HepG2 (cell line): Measurements from ENCODE around the gene MAGEA9B. TPM values are rescaled to one million over a fixed set of nuclear protein-coding genes. Genes with fewer than 3 reads are reported as not detected.

Experiments
- CEBPZ ChIP-seq: IDR thresholded peaks from 2 replicates; pipeline ENCODE4 v1.6.1; 2012; ENCODE audit warnings: low read length, improper control_type of control experiment
- FOXJ3 ChIP-seq: sonication (generic); formaldehyde crosslinking; IDR thresholded peaks from 2 replicates; pipeline ENCODE4 v1.4.0; 2020; ENCODE audit warnings: missing genetic modification reagents, mild to moderate bottlenecking, borderline replicate concordance
- HDAC2 ChIP-seq: sonication (generic); formaldehyde crosslinking; IDR thresholded peaks from 2 replicates; pipeline ENCODE4 v1.4.0; 2020; ENCODE audit warnings: missing genetic modification reagents
- HOXA7 ChIP-seq: sonication (generic); formaldehyde crosslinking; IDR thresholded peaks from 2 replicates; pipeline ENCODE4 v1.8.1; 2022; ENCODE audit warnings: mild to moderate bottlenecking, missing genetic modification reagents, moderate library complexity
- PCBP1 ChIP-seq: fragments of 200-400 bp; formaldehyde crosslinking; IDR thresholded peaks from 2 replicates; pipeline ENCODE4 v1.6.1; 2017; ENCODE audit warnings: mild to moderate bottlenecking, low read depth, low read length, borderline replicate concordance
- PHF21A ChIP-seq: sonication (generic); formaldehyde crosslinking; IDR thresholded peaks from 2 replicates; pipeline ENCODE4 v1.5.0; 2020; ENCODE audit warnings: mild to moderate bottlenecking, missing genetic modification reagents
- REXO4 ChIP-seq: sonication (generic); formaldehyde crosslinking; IDR thresholded peaks from 2 replicates; pipeline ENCODE4 v1.8.0; 2022; ENCODE audit warnings: missing genetic modification reagents, mild to moderate bottlenecking, borderline replicate concordance
- SP4 ChIP-seq: sonication (generic); formaldehyde crosslinking; IDR thresholded peaks from 2 replicates; pipeline ENCODE4 v1.8.1; 2023; ENCODE audit warnings: mild to moderate bottlenecking, missing genetic modification reagents
- SRSF1 ChIP-seq: fragments of 200-400 bp; formaldehyde crosslinking; optimal IDR thresholded peaks from 2 replicates; pipeline ENCODE3; 2017; ENCODE audit warnings: mild to moderate bottlenecking, low read depth, low read length, moderate library complexity
- ZFP37 ChIP-seq: sonication (generic); formaldehyde crosslinking; IDR thresholded peaks from 2 replicates; pipeline ENCODE4 v1.4.0; 2020; ENCODE audit warnings: missing genetic modification reagents, borderline replicate concordance
- ZNF253 ChIP-seq: sonication (generic); formaldehyde crosslinking; IDR thresholded peaks from 2 replicates; pipeline ENCODE4 v1.8.0; 2022; ENCODE audit warnings: mild to moderate bottlenecking, missing genetic modification reagents, borderline replicate concordance
- ZNF597 ChIP-seq: sonication (generic); formaldehyde crosslinking; IDR thresholded peaks from 2 replicates; pipeline ENCODE4 v1.5.0; 2020; ENCODE audit warnings: missing genetic modification reagents
- ZNF788 ChIP-seq: sonication (generic); formaldehyde crosslinking; IDR thresholded peaks from 2 replicates; pipeline ENCODE4 v1.5.0; 2020; ENCODE audit warnings: mild to moderate bottlenecking, missing genetic modification reagents, borderline replicate concordance
- polyA plus RNA-seq, 8 experiments: library from polyadenylated mRNA; depleted of rRNA in 3 of 8; stranded (reverse) in 7 of 8; unstranded in 1 of 8; fragments of >200 nt; fragmentation: Illumina TruSeq in 4 of 8; extraction: Trizol in 4 of 8; gene quantifications; 2 replicates each; pipeline versions ENCODE4 v1.2.1 to v1.2.3, GENCODE V29; 2011 to 2016; ENCODE audit warnings: low read depth in 4 of 8, missing spikeins in 1 of 8, mixed read lengths in 1 of 8; ENCODE audit not compliant: insufficient read depth in 1 of 8
- total RNA-seq, 5 experiments: library from RNA; depleted of rRNA; stranded (reverse); fragments of >200 nt; fragmentation: Illumina TruSeq; extraction: Trizol; gene quantifications; 2 replicates each; pipeline ENCODE4 v1.2.3, GENCODE V29; 2016; ENCODE audit warnings: low read depth in 1 of 5
- TF ChIP-seq, protein P1 (sequence below): sonication (generic); formaldehyde crosslinking; IDR thresholded peaks from 2 replicates; pipeline ENCODE4 v1.5.1; 2020; ENCODE audit warnings: mild to moderate bottlenecking, missing genetic modification reagents, moderate library complexity
- TF ChIP-seq, protein P2 (sequence below): sonication (generic); formaldehyde crosslinking; IDR thresholded peaks from 2 replicates; pipeline ENCODE4 v1.4.0; 2020; ENCODE audit warnings: missing genetic modification reagents
- TF ChIP-seq, protein P3 (sequence below): sonication (generic); formaldehyde crosslinking; IDR thresholded peaks from 2 replicates; pipeline ENCODE4 v1.4.0; 2020; ENCODE audit warnings: missing genetic modification reagents, borderline replicate concordance

MAGEA9B gene
- total and polyA plus RNA-seq, 2 of the 13 experiments (the other 11 are each of a cell fraction or from before 2014, with no cell fraction given) = 0.07 to 0.11 TPM

GRCh38 chrX:149539283-149540130, 47.8 kb downstream of the MAGEA9B start (continued):
- no peak for TF ChIP-seq PCBP1
- TF ChIP-seq PHF21A (CRISPR knock-in tag) = no peak
- no peak for TF ChIP-seq FOXJ3 (CRISPR knock-in tag)
- TF ChIP-seq SP4 (CRISPR knock-in tag) = peak; percentile 47
- TF ChIP-seq ZNF253 (CRISPR knock-in tag) = no peak
- no peak for TF ChIP-seq HDAC2 (CRISPR knock-in tag)
- TF ChIP-seq HOXA7 (CRISPR knock-in tag) = no peak
- no peak for TF ChIP-seq SRSF1
- TF ChIP-seq, protein P1, sequence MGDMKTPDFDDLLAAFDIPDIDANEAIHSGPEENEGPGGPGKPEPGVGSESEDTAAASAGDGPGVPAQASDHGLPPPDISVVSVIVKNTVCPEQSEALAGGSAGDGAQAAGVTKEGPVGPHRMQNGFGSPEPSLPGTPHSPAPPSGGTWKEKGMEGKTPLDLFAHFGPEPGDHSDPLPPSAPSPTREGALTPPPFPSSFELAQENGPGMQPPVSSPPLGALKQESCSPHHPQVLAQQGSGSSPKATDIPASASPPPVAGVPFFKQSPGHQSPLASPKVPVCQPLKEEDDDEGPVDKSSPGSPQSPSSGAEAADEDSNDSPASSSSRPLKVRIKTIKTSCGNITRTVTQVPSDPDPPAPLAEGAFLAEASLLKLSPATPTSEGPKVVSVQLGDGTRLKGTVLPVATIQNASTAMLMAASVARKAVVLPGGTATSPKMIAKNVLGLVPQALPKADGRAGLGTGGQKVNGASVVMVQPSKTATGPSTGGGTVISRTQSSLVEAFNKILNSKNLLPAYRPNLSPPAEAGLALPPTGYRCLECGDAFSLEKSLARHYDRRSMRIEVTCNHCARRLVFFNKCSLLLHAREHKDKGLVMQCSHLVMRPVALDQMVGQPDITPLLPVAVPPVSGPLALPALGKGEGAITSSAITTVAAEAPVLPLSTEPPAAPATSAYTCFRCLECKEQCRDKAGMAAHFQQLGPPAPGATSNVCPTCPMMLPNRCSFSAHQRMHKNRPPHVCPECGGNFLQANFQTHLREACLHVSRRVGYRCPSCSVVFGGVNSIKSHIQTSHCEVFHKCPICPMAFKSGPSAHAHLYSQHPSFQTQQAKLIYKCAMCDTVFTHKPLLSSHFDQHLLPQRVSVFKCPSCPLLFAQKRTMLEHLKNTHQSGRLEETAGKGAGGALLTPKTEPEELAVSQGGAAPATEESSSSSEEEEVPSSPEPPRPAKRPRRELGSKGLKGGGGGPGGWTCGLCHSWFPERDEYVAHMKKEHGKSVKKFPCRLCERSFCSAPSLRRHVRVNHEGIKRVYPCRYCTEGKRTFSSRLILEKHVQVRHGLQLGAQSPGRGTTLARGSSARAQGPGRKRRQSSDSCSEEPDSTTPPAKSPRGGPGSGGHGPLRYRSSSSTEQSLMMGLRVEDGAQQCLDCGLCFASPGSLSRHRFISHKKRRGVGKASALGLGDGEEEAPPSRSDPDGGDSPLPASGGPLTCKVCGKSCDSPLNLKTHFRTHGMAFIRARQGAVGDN (CRISPR knock-in tag) = peak; percentile 16; the same call in 1 of the 2 replicates
- TF ChIP-seq CEBPZ = no peak
- TF ChIP-seq ZNF597 (CRISPR knock-in tag) = no peak
- TF ChIP-seq ZNF788 = no peak
- TF ChIP-seq, protein P2, sequence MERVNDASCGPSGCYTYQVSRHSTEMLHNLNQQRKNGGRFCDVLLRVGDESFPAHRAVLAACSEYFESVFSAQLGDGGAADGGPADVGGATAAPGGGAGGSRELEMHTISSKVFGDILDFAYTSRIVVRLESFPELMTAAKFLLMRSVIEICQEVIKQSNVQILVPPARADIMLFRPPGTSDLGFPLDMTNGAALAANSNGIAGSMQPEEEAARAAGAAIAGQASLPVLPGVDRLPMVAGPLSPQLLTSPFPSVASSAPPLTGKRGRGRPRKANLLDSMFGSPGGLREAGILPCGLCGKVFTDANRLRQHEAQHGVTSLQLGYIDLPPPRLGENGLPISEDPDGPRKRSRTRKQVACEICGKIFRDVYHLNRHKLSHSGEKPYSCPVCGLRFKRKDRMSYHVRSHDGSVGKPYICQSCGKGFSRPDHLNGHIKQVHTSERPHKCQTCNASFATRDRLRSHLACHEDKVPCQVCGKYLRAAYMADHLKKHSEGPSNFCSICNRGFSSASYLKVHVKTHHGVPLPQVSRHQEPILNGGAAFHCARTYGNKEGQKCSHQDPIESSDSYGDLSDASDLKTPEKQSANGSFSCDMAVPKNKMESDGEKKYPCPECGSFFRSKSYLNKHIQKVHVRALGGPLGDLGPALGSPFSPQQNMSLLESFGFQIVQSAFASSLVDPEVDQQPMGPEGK (CRISPR knock-in tag) = peak; percentile 12; the same call in 1 of the 2 replicates
- no peak for TF ChIP-seq REXO4 (CRISPR knock-in tag)
- TF ChIP-seq ZFP37 (CRISPR knock-in tag) = no peak
- TF ChIP-seq, protein P3, sequence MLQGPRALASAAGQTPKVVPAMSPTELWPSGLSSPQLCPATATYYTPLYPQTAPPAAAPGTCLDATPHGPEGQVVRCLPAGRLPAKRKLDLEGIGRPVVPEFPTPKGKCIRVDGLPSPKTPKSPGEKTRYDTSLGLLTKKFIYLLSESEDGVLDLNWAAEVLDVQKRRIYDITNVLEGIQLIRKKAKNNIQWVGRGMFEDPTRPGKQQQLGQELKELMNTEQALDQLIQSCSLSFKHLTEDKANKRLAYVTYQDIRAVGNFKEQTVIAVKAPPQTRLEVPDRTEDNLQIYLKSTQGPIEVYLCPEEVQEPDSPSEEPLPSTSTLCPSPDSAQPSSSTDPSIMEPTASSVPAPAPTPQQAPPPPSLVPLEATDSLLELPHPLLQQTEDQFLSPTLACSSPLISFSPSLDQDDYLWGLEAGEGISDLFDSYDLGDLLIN (CRISPR knock-in tag) = no peak
